Hair follicular keratinocyte (primary cell): ENCODE results near the gene TRA2B. TPM values are rescaled to one million over a fixed set of nuclear protein-coding genes. Genes with fewer than 3 reads are reported as not detected.

Source experiments
- total RNA-seq: library from RNA; depleted of rRNA; stranded (reverse); fragments of >200 nt; gene quantifications from 2 replicates; pipeline ENCODE4 v1.2.3, GENCODE V29; 2015

Gene TRA2B
- 146 and 157 TPM in 2 replicates for total RNA-seq

GRCh38 chr3:185937689-185938374 lies at the start of gene TRA2B:
TSS of gene TRA2B (minus strand) at chr3:185938014. CDS start at chr3:185937860, 154 bp downstream.

Other genes starting within 250 kb of the TRA2B start
- gene IGF2BP2, start 113.0 kb downstream of the TRA2B start, total RNA-seq = 116 and 138 TPM in 2 replicates
- 33.8 and 38.8 TPM in 2 replicates for gene ETV5, start 171.1 kb upstream of the TRA2B start, total RNA-seq